ENCODE data around the gene EFCAB7.

EFCAB7 gene

DNA sequence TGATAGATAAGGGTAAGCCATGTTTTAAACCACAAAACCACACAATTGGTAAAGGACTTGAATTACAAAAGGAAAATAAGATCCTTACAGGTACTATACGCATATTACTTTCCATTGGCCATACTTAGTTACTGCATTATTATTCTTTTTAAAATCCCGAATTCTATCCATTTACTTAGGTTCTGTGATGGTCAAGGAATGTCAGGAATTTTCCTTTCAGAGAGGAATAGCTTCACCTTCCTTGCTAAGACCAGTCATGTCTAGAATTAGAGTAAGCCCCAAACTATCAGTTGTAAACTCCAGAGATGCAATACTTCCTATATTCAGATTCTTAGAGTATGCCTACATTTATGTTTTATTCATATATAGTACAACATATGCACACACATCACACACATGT, 13.7 kb downstream of the EFCAB7 start:
- DNase-seq (no peak), ATAC-seq (ENCODE audit: insufficient read depth, low read depth) (no peak)
- H3K4me3 ChIP-seq (ENCODE audit: low read depth in 1 of 2, low read length in 2 of 2) = no peak overlapping the region
- H3K9ac ChIP-seq (ENCODE audit: low read depth, low read length) = no peak overlapping the region
- no peaks in the 10 kb centered on the region for H3K9me3 ChIP-seq (ENCODE audit: insufficient read depth, low read length, severe bottlenecking)
- H3K4me1 ChIP-seq (ENCODE audit: insufficient read depth, low read length) = no peaks in the 10 kb centered on the region
- H2AFZ ChIP-seq (ENCODE audit: low read depth, low read length) = no peak overlapping the region
- H3K27ac ChIP-seq (ENCODE audit: low read length) = no peak overlapping the region
- no peaks in the 10 kb centered on the region for H4K20me1 ChIP-seq (ENCODE audit: insufficient read depth, low read length)
- H3K4me2 ChIP-seq (ENCODE audit: insufficient read depth, low read length) = no peak overlapping the region
- no peaks in the 10 kb centered on the region for H3K27me3 ChIP-seq (ENCODE audit: insufficient read depth, low read length, poor library complexity)
- peaks cover 17% of the 10 kb centered on the region; the same call in 1 of the 2 replicates for H3K36me3 ChIP-seq (ENCODE audit: insufficient read depth, low read length)
- no peaks in the 10 kb centered on the region for H3K79me2 ChIP-seq (ENCODE audit: insufficient read depth, low read length)
- TF ChIP-seq, protein P1, sequence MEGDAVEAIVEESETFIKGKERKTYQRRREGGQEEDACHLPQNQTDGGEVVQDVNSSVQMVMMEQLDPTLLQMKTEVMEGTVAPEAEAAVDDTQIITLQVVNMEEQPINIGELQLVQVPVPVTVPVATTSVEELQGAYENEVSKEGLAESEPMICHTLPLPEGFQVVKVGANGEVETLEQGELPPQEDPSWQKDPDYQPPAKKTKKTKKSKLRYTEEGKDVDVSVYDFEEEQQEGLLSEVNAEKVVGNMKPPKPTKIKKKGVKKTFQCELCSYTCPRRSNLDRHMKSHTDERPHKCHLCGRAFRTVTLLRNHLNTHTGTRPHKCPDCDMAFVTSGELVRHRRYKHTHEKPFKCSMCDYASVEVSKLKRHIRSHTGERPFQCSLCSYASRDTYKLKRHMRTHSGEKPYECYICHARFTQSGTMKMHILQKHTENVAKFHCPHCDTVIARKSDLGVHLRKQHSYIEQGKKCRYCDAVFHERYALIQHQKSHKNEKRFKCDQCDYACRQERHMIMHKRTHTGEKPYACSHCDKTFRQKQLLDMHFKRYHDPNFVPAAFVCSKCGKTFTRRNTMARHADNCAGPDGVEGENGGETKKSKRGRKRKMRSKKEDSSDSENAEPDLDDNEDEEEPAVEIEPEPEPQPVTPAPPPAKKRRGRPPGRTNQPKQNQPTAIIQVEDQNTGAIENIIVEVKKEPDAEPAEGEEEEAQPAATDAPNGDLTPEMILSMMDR (IDR thresholded peaks at IDR 0.05; ENCODE audit: borderline replicate concordance, extremely low read depth, low read length, poor library complexity, severe bottlenecking) = no peak
- no peak for TF ChIP-seq EZH2 (IDR thresholded peaks at IDR 0.05; ENCODE audit: borderline replicate concordance, low read depth, low read length, severe bottlenecking)

- DNase-seq = no peak
Measured at GRCh38 chr1:63537940-63538339, 14.6 kb downstream of the EFCAB7 start.

GRCh38 chr1:63545780-63546179, 22.5 kb downstream of the EFCAB7 start:
- TF ChIP-seq, protein P1 (IDR thresholded peaks at IDR 0.05; ENCODE audit: borderline replicate concordance, extremely low read depth, low read length, poor library complexity, severe bottlenecking) = no peak
- TF ChIP-seq EZH2 (IDR thresholded peaks at IDR 0.05; ENCODE audit: borderline replicate concordance, low read depth, low read length, severe bottlenecking) = no peak
- Histone ChIP-seq H3K4me3 (ENCODE audit: low read depth in 1 of 2, low read length in 2 of 2) (no peak overlapping the region), H3K27me3 (ENCODE audit: insufficient read depth, low read length, poor library complexity) (no peaks in the 10 kb centered on the region), H2AFZ (ENCODE audit: low read depth, low read length) (no peak overlapping the region), H3K27ac (ENCODE audit: low read length) (no peak overlapping the region), H3K36me3 (ENCODE audit: insufficient read depth, low read length) (peaks cover 2% of the 10 kb centered on the region; the same call in 1 of the 2 replicates), H4K20me1 (ENCODE audit: insufficient read depth, low read length) (no peaks in the 10 kb centered on the region), H3K9me3 (ENCODE audit: insufficient read depth, low read length, severe bottlenecking) (no peaks in the 10 kb centered on the region), H3K79me2 (ENCODE audit: insufficient read depth, low read length) (no peaks in the 10 kb centered on the region), H3K4me1 (ENCODE audit: insufficient read depth, low read length) (no peaks in the 10 kb centered on the region), H3K9ac (ENCODE audit: low read depth, low read length) (no peak overlapping the region), H3K4me2 (ENCODE audit: insufficient read depth, low read length) (no peak overlapping the region)
- DNase-seq (no peak), ATAC-seq (ENCODE audit: insufficient read depth, low read depth) (no peak)

More at GRCh38 chr1:63537940-63538339, 14.6 kb downstream of the EFCAB7 start:
- H3K36me3 ChIP-seq (ENCODE audit: insufficient read depth, low read length) = peaks cover 12% of the 10 kb centered on the region; the same call in 1 of the 2 replicates
- H4K20me1 ChIP-seq (ENCODE audit: insufficient read depth, low read length) = no peaks in the 10 kb centered on the region
- H3K79me2 ChIP-seq (ENCODE audit: insufficient read depth, low read length) = no peaks in the 10 kb centered on the region
- no peaks in the 10 kb centered on the region for H3K9me3 ChIP-seq (ENCODE audit: insufficient read depth, low read length, severe bottlenecking)
- H3K4me2 ChIP-seq (ENCODE audit: insufficient read depth, low read length) = no peak overlapping the region
- H3K4me1 ChIP-seq (ENCODE audit: insufficient read depth, low read length) = no peaks in the 10 kb centered on the region
- no peak for ATAC-seq (ENCODE audit: insufficient read depth, low read depth)
- H3K27me3 ChIP-seq (ENCODE audit: insufficient read depth, low read length, poor library complexity) = no peaks in the 10 kb centered on the region
- no peak overlapping the region for H3K4me3 ChIP-seq (ENCODE audit: low read depth in 1 of 2, low read length in 2 of 2)
- H2AFZ ChIP-seq (ENCODE audit: low read depth, low read length) = no peak overlapping the region
- TF ChIP-seq, protein P1 (IDR thresholded peaks at IDR 0.05; ENCODE audit: borderline replicate concordance, extremely low read depth, low read length, poor library complexity, severe bottlenecking) = peak; percentile 53
- no peak for TF ChIP-seq EZH2 (IDR thresholded peaks at IDR 0.05; ENCODE audit: borderline replicate concordance, low read depth, low read length, severe bottlenecking)
- H3K27ac ChIP-seq (ENCODE audit: low read length) = no peak overlapping the region
- no peak overlapping the region for H3K9ac ChIP-seq (ENCODE audit: low read depth, low read length)

Data from DND-41 (cell line).